HG02938 (cell line): ENCODE data around the gene TRPC1.
"Not testable (repeated sequence)": the region's sequence is repeated elsewhere in the genome, so short reads cannot be mapped to it uniquely, and the experiment has no call there.

Source experiments
- ATAC-seq: cut with Tn5 transposase; IDR thresholded peaks from one replicate; pipeline ENCODE4 v1.9.1; 2021; ENCODE audit warnings: mild to moderate bottlenecking, moderate library complexity; ENCODE audit not compliant: unreplicated experiment

The TRPC1 gene

GRCh38 chr3:142750531-142750930 lies 26.7 kb downstream of the TRPC1 start:
- not testable (repeated sequence) for ATAC-seq

GRCh38 chr3:142752605-142753004 lies 28.8 kb downstream of the TRPC1 start:
- ATAC-seq, result not testable (repeated sequence)

DNA sequence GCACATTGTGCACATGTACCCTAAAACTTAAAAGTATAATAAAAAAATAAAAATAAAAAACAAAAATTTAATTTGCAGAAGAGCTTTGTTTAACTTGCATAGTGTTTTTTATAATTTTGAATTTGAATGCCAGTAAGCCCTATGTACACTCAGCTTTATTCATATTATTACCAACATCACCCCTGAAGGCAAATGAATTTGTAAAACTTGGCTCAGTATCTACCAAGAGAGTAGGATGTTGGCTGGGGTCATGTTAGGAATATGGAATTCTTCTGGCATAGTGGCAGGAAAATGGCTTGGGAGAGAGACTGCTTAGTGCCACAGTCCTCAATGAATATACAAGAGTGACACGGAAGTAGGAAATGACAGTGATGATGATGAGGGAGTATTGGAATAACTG lies 30.7 kb downstream of the TRPC1 start:
- ATAC-seq, result no peak

DNA sequence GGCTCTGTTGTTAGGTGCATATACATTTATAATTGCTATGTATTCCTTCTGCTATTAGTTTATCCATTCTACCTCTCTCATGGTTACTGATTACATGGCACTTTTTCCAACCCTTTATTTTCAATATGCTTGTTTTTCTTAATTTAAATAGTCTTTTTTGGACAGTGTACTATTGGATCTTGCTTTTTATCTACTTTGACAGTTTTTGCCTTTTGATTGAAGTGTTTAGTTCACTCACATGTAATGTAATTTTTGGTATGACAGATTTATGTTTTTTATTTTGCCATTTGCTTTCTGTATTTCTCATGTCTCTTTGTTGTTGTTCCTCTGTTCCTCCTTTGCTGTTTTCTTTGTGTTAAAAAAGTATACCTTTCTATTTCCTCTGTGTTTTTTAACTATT lies 44.5 kb downstream of the TRPC1 start:
- no peak for ATAC-seq

GRCh38 chr3:142777927-142778326 lies 54.1 kb downstream of the TRPC1 start:
- no peak for ATAC-seq

- ATAC-seq, result no peak
These were observed 54.7 kb downstream of the TRPC1 start for GRCh38 chr3:142778541-142778940.

DNA sequence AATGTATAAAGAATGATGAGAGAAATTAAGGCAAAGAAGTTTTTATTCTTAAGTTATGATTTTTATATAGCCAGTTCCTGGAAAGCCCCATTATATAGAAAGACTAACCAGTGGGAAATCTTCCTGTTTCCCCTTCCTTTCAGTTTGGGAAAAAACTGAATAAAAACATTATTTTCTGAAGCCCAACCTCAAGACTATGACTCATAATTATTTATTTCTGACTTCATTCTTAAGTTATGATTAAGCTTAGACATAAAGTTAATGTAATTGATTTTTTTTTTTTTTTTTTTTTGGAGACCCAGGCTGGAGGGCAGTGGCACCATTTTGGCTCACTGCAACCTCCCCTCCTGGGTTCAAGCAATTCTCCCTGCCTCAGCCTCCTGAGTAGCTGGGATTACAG lies 55.8 kb downstream of the TRPC1 start:
- no peak for ATAC-seq

GRCh38 chr3:142782616-142783015 lies 58.8 kb downstream of the TRPC1 start:
- no peak for ATAC-seq

GRCh38 chr3:142784228-142784627 lies 60.4 kb downstream of the TRPC1 start:
- ATAC-seq, result no peak

GRCh38 chr3:142785996-142786395 lies 62.2 kb downstream of the TRPC1 start:
- ATAC-seq, result no peak

DNA sequence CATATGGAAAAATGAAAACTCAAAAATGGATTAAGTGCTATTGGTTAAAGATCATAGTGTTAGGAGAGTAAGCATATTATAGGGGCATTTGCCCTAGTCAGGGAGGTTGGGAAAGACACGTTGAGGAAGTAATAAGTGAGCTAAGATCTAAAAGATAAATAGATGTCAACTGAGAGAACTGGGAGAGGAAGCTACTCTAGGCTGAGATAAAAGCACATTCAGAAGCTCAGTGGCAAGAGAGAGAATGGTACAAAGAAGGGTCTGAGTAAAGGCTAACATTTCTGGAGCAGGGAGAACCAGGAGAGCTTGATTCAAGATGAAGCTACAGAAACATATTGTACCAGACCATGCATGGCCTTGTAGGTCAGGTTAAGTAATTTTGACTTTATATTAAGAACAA lies 63.9 kb downstream of the TRPC1 start:
- no peak for ATAC-seq

DNA sequence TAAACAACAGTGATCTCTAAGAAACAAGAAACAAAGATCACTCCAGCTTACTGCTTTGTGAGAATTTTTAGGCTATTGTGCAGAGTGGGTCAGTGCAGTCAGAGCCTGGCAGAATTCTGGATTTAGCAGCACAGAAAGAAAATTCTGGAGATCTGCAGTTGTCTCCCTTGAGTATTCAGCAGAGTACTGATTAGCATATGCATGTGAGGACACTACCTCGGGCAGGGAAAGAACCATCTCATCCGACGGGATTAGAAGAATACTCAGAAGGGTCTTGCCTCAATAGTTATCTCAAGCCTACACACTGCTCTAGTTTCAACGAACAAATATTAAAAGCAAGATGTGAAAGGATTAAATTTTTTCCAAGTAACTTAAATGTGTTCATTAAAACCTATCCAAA lies 70.7 kb downstream of the TRPC1 start:
- ATAC-seq, result no peak

GRCh38 chr3:142795332-142795731 lies 71.5 kb downstream of the TRPC1 start:
- no peak for ATAC-seq

GRCh38 chr3:142796823-142797222 lies 73.0 kb downstream of the TRPC1 start:
- no peak for ATAC-seq

- ATAC-seq, result no peak
These were observed 77.9 kb downstream of the TRPC1 start for GRCh38 chr3:142801746-142802145.

GRCh38 chr3:142802891-142803290 lies 79.1 kb downstream of the TRPC1 start:
- ATAC-seq, result no peak

- ATAC-seq, result no peak
These were observed 84.5 kb downstream of the TRPC1 start for GRCh38 chr3:142808103-142808917.

- ATAC-seq, result no peak
These were observed 85.4 kb downstream of the TRPC1 start for GRCh38 chr3:142809259-142809658.

GRCh38 chr3:142815803-142816202 lies 92.0 kb downstream of the TRPC1 start:
- no peak for ATAC-seq

DNA sequence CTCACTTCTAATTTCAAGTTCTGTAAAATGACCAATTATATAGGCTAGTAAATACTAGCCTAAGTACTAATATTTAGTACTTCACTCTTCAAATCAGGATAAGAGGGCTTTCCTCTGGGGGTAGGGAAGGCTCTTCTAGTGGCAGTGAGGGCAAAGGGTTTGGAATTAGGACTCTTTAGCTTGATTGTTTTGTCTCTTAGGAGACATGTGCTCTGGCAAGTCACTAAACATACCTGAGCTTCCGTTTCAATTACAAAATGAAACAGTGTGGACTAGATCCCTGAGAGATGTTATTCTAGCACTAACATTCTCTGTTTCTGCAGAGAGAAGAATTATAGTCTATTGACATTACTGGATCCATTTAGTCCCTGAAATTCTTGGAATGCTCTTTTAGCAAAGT lies 93.5 kb downstream of the TRPC1 start:
- no peak for ATAC-seq

- no peak for ATAC-seq
These were observed 94.1 kb downstream of the TRPC1 start for GRCh38 chr3:142817897-142818296.

- ATAC-seq, result no peak
These were observed 94.8 kb downstream of the TRPC1 start for GRCh38 chr3:142818651-142819050.

GRCh38 chr3:142819179-142819578 lies 95.3 kb downstream of the TRPC1 start:
- no peak for ATAC-seq
